Vein endothelial cell (primary cell): ENCODE measurements around the gene SNX10. TPM values are rescaled to one million over a fixed set of nuclear protein-coding genes. Genes with fewer than 3 reads are reported as not detected.

Experiments
- total RNA-seq: library from RNA; depleted of rRNA; stranded (reverse); fragments of >200 nt; gene quantifications from 2 replicates; pipeline ENCODE4 v1.2.3, GENCODE V29; 2012

The SNX10 gene
- total RNA-seq, result 0.65 and 2.3 TPM in 2 replicates

GRCh38 chr7:26291699-26292538 is at the start of gene SNX10:
SNX10 (plus strand) TSS chr7:26291862; CDS start chr7:26346443, 54,581 bp downstream.

Other genes with a start within 250 kb of the SNX10 start
- 40.2 and 60.8 TPM in 2 replicates for gene NFE2L3, start 139.7 kb upstream of the SNX10 start, total RNA-seq
- gene HNRNPA2B1, start 91.1 kb upstream of the SNX10 start, total RNA-seq, result 140 and 169 TPM in 2 replicates
- 147 and 170 TPM in 2 replicates for gene CBX3, start 90.1 kb upstream of the SNX10 start, total RNA-seq